Mucosa of descending colon (tissue), 3 donors: ENCODE results near the gene ARF1. TPM values are rescaled to one million over a fixed set of nuclear protein-coding genes. Genes with fewer than 3 reads are reported as not detected.
A peak's percentile ranks its signal among the peaks of the same experiment; 100 is the strongest.

Experiments
- ATAC-seq: fragments of 200-7000 bp; cut with Tn5 transposase; one replicate; pipeline ENCODE4 v1.9.1; 2020; ENCODE audit warnings: mild to moderate bottlenecking, moderate library complexity
- DNase-seq, 3 donors: peaks; one replicate each; pipeline ENCODE4 v3.0.0-alpha.2; 2020
- H3K36me3 ChIP-seq: fragments of 200-600 bp; one replicate; pipeline ENCODE4 v1.8.0; 2021; ENCODE audit warnings: low read depth, mild to moderate bottlenecking
- H3K4me1 ChIP-seq: fragments of 200-600 bp; one replicate; pipeline ENCODE4 v1.8.0; 2021; ENCODE audit warnings: low read depth, mild to moderate bottlenecking
- H3K4me3 ChIP-seq: fragments of 200-600 bp; one replicate; pipeline ENCODE4 v1.8.0; 2021; ENCODE audit warnings: mild to moderate bottlenecking
- H3K9me3 ChIP-seq: fragments of 200-600 bp; one replicate; pipeline ENCODE4 v1.8.0; 2021; ENCODE audit warnings: mild to moderate bottlenecking
- intact Hi-C, 2 donors: fragments of 100-400 bp; cut with DNase I in 1 of 2; cut with micrococcal nuclease in 1 of 2; formaldehyde crosslinking; loops; one replicate each; pipeline versions ENCODE4 v1.11.0 to v1.11.1; 2022; cut with DNase I, micrococcal nuclease
- total RNA-seq, 3 donors: library from RNA; stranded (reverse); fragmentation: NEBNext Ultra II Directional in 2 of 3; extraction: Animal tissue kit (Norgen Biotek cat#: 25700) in 2 of 3; gene quantifications; one replicate each; pipeline versions ENCODE4 v1.2.1 to v1.2.4, GENCODE V29; 2021 to 2023
- TF ChIP-seq, protein P1 (sequence below): fragments of 200-600 bp; IDR thresholded peaks from one replicate; pipeline ENCODE4 v1.8.0; 2022; ENCODE audit warnings: antibody characterized with exemption, mild to moderate bottlenecking
- donor health status: DM: no; HTN: no; CAD: no; lungs with moderate emphysema.
- donor health status: DM: no; HTN: no; CAD: no.
- donor health status: DM: no; HTN: yes; CAD: no.

ARF1 gene
- total RNA-seq, 3 donors from 2014 or later: 339 to 490 (median 479) TPM

DNA sequence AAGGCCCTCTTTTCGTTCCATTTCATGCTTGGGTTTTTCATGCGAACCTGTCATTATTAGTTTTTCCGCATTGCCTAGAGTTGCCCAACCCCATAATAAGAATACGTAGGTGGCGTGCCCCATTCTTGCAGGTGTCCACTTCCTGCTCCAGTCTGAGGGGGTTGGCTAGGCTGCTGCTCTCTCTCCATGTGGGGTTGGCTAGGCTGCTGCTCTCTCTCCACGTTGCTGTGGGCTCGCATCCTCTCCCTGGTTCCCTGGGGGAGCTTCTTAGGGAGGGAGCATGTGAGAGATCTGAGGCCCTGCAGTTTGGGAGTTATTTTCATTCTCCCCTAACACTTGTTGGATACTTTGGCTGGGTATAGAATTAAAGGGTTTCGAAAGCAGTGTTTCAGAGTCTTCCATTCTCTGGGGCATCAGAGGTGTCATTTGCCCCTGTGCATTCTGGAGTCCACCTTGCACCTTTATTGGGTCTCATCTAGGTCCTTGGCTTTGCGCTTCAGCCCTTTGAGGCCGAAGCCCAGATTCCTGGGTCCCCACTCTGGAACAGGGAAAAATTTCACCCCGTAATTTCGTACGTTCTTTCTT lies 12.0 kb downstream of the ARF1 start:
- peaks cover 8% of the 10 kb centered on the region for H3K9me3 ChIP-seq
- intact Hi-C loops: no loop called here
- TF ChIP-seq, protein P1, sequence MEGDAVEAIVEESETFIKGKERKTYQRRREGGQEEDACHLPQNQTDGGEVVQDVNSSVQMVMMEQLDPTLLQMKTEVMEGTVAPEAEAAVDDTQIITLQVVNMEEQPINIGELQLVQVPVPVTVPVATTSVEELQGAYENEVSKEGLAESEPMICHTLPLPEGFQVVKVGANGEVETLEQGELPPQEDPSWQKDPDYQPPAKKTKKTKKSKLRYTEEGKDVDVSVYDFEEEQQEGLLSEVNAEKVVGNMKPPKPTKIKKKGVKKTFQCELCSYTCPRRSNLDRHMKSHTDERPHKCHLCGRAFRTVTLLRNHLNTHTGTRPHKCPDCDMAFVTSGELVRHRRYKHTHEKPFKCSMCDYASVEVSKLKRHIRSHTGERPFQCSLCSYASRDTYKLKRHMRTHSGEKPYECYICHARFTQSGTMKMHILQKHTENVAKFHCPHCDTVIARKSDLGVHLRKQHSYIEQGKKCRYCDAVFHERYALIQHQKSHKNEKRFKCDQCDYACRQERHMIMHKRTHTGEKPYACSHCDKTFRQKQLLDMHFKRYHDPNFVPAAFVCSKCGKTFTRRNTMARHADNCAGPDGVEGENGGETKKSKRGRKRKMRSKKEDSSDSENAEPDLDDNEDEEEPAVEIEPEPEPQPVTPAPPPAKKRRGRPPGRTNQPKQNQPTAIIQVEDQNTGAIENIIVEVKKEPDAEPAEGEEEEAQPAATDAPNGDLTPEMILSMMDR: no peak
- DNase-seq (no peak), ATAC-seq (no peak)
- H3K36me3 ChIP-seq: peaks cover 4% of the 10 kb centered on the region
- no peak overlapping the region for H3K4me3 ChIP-seq
- H3K4me1 ChIP-seq: peaks cover 32% of the 10 kb centered on the region

DNA sequence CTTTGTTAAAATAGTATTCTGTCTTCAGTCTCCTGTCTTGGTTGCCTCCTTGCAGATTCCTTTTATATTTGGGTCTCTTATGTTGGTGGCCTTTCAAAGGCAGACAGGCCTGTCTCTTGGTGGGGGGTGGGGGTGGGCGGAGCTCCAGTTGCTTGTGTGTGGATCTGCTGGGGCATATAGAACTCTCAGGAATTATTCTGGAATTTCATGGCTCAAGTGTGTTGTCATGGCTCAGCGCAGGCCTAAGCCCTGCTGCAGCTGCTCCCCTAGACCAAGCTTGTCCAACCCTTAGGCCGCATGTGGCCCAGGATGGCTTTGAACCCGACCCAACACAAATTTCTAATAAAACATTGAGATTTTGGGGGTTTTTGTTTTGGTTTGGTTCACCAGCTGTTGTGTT lies 12.7 kb downstream of the ARF1 start:
- Histone ChIP-seq H3K4me3 (no peak overlapping the region), H3K9me3 (peaks cover 8% of the 10 kb centered on the region), H3K36me3 (peaks cover 4% of the 10 kb centered on the region), H3K4me1 (peaks cover 25% of the 10 kb centered on the region)
- intact Hi-C loops: no loop called here
- ATAC-seq (no peak), DNase-seq (no peak)
- TF ChIP-seq, protein P1: no peak

DNA sequence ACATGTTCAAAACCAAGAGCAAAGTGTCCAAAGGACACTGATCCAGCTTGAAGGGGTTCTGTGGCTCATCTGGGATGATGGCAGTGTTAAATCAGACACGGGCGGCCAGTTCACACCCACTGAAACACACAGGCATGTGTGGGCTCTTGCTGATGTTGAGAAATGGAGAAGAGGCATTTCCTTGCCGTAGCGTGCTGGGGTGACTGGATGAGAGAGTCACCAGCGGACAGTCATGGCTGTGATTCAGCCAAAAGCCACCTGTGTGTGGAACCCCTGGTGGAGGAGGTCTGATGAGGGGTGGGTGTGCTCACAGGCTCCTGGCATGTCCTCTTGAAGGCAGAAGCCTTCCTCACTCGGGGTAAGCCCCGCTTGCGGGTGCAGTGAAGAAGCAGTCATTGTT lies 13.4 kb downstream of the ARF1 start:
- ATAC-seq: no peak
- intact Hi-C loops: no loop called here

DNA sequence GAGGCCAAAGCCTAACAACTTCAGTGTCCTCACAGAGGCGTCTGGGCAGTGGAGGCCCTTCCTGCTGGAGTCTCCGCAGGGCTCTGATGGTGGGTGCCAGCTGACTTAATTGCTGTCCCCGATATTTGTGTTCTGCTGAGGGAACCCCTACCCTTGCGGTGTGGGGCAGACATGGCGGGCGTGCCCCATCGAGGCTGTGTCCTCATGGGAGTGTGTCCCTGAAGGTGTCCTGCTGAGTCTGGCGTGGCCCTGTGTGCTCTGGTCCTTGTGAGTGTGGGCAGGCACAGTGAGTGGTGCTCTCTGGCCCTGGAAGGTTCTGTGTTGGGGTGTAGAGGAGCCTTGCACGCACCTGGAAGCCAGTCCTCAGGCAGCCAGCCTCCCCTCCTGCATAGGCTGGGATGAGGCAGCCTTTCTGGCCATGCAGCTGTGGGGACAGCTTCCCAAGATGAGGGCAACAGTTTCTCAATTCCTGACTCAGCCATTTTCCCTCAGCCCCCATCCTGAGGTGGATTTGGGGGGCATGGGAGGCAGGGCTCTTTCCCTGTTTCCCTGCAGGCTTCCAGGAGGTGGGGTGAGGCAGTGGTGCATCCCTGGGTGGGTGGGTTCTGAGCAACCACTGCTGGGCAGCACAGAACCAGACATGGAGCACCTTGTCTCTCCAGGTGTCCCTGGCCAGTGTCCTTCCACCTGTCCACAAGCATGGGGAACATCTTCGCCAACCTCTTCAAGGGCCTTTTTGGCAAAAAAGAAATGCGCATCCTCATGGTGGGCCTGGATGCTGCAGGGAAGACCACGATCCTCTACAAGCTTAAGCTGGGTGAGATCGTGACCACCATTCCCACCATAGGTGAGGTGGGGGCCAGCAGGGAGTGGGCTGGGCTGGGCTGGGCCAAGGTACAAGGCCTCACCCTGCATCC lies 14.2 kb downstream of the ARF1 start:
- ATAC-seq: no peak
- H3K4me1 ChIP-seq: peaks cover 24% of the 10 kb centered on the region
- peaks cover 8% of the 10 kb centered on the region for H3K9me3 ChIP-seq
- intact Hi-C loops: no loop called here
- H3K36me3 ChIP-seq: peaks cover 4% of the 10 kb centered on the region
- no peak overlapping the region for H3K4me3 ChIP-seq
- no peak for DNase-seq
- TF ChIP-seq, protein P1: no peak

More for the DNA sequence above, 13.4 kb downstream of the ARF1 start:
- DNase-seq: no peak
- TF ChIP-seq, protein P1: no peak
- H3K9me3 ChIP-seq: peaks cover 8% of the 10 kb centered on the region
- peaks cover 4% of the 10 kb centered on the region for H3K36me3 ChIP-seq
- no peak overlapping the region for H3K4me3 ChIP-seq
- peaks cover 22% of the 10 kb centered on the region for H3K4me1 ChIP-seq

DNA sequence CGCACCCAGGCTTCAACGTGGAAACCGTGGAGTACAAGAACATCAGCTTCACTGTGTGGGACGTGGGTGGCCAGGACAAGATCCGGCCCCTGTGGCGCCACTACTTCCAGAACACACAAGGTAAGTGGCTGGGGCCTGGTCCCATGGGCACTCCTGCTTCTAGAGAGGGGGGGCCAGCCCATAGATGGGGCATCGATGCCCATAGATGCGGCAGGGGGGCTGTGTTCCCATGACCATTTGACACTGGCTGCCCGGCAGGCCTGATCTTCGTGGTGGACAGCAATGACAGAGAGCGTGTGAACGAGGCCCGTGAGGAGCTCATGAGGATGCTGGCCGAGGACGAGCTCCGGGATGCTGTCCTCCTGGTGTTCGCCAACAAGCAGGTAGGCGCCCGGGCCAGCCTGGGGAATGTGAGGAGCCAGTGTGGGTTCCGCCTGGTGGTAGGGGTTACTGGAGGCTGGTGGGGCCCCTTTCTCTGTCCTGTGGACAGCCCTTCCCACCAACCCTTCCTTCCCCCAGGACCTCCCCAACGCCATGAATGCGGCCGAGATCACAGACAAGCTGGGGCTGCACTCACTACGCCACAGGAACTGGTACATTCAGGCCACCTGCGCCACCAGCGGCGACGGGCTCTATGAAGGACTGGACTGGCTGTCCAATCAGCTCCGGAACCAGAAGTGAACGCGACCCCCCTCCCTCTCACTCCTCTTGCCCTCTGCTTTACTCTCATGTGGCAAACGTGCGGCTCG lies 15.0 kb downstream of the ARF1 start:
- ATAC-seq: no peak
- Histone ChIP-seq H3K36me3 (peaks cover 4% of the 10 kb centered on the region), H3K4me1 (peaks cover 25% of the 10 kb centered on the region), H3K4me3 (no peak overlapping the region), H3K9me3 (peaks cover 8% of the 10 kb centered on the region)
- TF ChIP-seq, protein P1: no peak
- intact Hi-C loops: no loop called here
- DNase-seq: peak in 1 of 3 donors; percentile 27
